Left hindlimb (tissue), 1 donor: ENCODE data around the gene WDR45.
A peak's percentile ranks its signal among the peaks of the same experiment; 100 is the strongest.
"Not testable (repeated sequence)": the region's sequence is repeated elsewhere in the genome, so short reads cannot be mapped to it uniquely, and the experiment has no call there.

ENCODE experiments used
- DNase-seq: peaks from one replicate; pipeline ENCODE4 v3.0.0-alpha.2; 2018

WDR45 gene

GRCh38 chrX:49079489-49080428 lies at the start of gene WDR45:
TSS of gene WDR45 (minus strand) at chrX:49079887. CDS start at chrX:49078095, 1,792 bp downstream.
- peak; percentile 83 for DNase-seq

- no peak for DNase-seq
These were observed 49.7 kb upstream of the WDR45 start for GRCh38 chrX:49129427-49129826.

- DNase-seq, result not testable (repeated sequence)
These were observed 48.1 kb upstream of the WDR45 start for GRCh38 chrX:49127742-49128258.

- no peak for DNase-seq
These were observed 42.8 kb upstream of the WDR45 start for GRCh38 chrX:49122499-49122898.

- no peak for DNase-seq
These were observed 40.4 kb upstream of the WDR45 start for GRCh38 chrX:49120091-49120490.

GRCh38 chrX:49117581-49117980 lies 37.9 kb upstream of the WDR45 start:
- DNase-seq, result no peak

GRCh38 chrX:49116716-49117115 lies 37.0 kb upstream of the WDR45 start:
- no peak for DNase-seq

- DNase-seq, result no peak
These were observed 36.4 kb upstream of the WDR45 start for GRCh38 chrX:49116076-49116475.

- DNase-seq, result no peak
These were observed 32.1 kb upstream of the WDR45 start for GRCh38 chrX:49111791-49112190.

GRCh38 chrX:49110417-49110816 lies 30.7 kb upstream of the WDR45 start:
- no peak for DNase-seq

GRCh38 chrX:49108641-49109040 lies 29.0 kb upstream of the WDR45 start:
- no peak for DNase-seq

GRCh38 chrX:49106930-49107329 lies 27.2 kb upstream of the WDR45 start:
- no peak for DNase-seq

- DNase-seq, result no peak
These were observed 26.6 kb upstream of the WDR45 start for GRCh38 chrX:49106296-49106695.

GRCh38 chrX:49103637-49104036 lies 23.9 kb upstream of the WDR45 start:
- no peak for DNase-seq

- DNase-seq, result no peak
These were observed 22.5 kb upstream of the WDR45 start for GRCh38 chrX:49102190-49102589.

GRCh38 chrX:49101629-49101984 lies 21.9 kb upstream of the WDR45 start:
- no peak for DNase-seq

- peak; percentile 90 for DNase-seq
These were observed 21.3 kb upstream of the WDR45 start for GRCh38 chrX:49100704-49101628.

- no peak for DNase-seq
These were observed 16.7 kb upstream of the WDR45 start for GRCh38 chrX:49096419-49096818.

- no peak for DNase-seq
These were observed 9.9 kb upstream of the WDR45 start for GRCh38 chrX:49089553-49089952.

- DNase-seq, result no peak
These were observed 2.7 kb upstream of the WDR45 start for GRCh38 chrX:49082271-49082871.

- DNase-seq, result no peak
These were observed 1.7 kb downstream of the WDR45 start for GRCh38 chrX:49077941-49078340.

- DNase-seq, result no peak
These were observed 4.3 kb downstream of the WDR45 start for GRCh38 chrX:49075347-49075746.
